ENCODE results near the gene ARHGEF10L.

DNA sequence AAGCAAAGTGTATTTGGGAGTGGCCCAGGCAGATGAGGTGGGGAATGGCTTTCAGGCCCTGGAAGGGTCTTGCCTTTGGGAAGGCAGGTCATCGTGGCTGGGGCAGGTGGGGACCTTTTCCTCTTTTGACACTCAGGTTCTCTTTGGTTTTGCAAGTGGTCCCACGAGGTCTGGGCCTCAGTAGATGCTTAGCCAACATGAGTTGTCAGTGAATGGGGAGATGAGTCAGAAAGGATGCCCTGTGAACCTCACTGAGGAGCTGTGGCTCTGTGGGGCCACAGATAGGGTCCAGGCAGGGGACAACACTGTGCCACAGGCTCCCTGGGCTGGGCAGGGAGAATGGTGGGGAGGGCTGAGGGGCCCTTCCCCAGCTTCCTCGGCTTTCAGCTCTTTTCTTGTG lies 19.0 kb downstream of the ARHGEF10L start:
- TF ChIP-seq CTCF (optimal IDR thresholded peaks at IDR 0.05 in 1 of 3, IDR thresholded peaks at IDR 0.05 in 1 of 3, conservative IDR thresholded peaks at IDR 0.05 in 1 of 3; ENCODE audit: extremely low read depth in 1 of 3, insufficient read depth in 2 of 3, low read length in 3 of 3) (no peak), EZH2 (IDR thresholded peaks at IDR 0.05; ENCODE audit: low read length) (no peak)

Data from keratinocyte (primary cell).